SU-DHL-6 (cell line): ENCODE data around the gene DNAJC27.

Experiments used
- H2AFZ ChIP-seq: fragments of 200-600 bp; sonication (generic); 2 replicates; pipeline ENCODE4 v1.6.1; 2014; ENCODE audit warnings: low read depth, mild to moderate bottlenecking, moderate library complexity, mixed read lengths, antibody characterized with exemption, low read length; ENCODE audit not compliant: severe bottlenecking
- H3F3A ChIP-seq: fragments of 200-600 bp; shearing (Covaris generic); 2 replicates; pipeline ENCODE4 v1.6.0; 2016; ENCODE audit warnings: antibody characterized with exemption, mild to moderate bottlenecking; ENCODE audit not compliant: insufficient read depth
- H3K27ac ChIP-seq: fragments of 200-600 bp; sonication (generic); 2 replicates; pipeline ENCODE4 v1.5.1; 2016; ENCODE audit warnings: low read depth, mild to moderate bottlenecking, low read length, moderate library complexity, mixed read lengths
- H3K27me3 ChIP-seq: fragments of 200-600 bp; sonication (generic), shearing (Covaris generic); 2 replicates; pipeline ENCODE4 v1.6.0; 2014; ENCODE audit warnings: mild to moderate bottlenecking, low read length
- H3K36me3 ChIP-seq: fragments of 200-600 bp; sonication (generic); 2 replicates; pipeline ENCODE4 v1.6.1; 2014; ENCODE audit warnings: mild to moderate bottlenecking, low read length, mixed read lengths
- H3K4me2 ChIP-seq: fragments of 300-600, 200-600 bp; shearing (Covaris generic), sonication (generic); 2 replicates; pipeline ENCODE4 v1.6.0; 2014; ENCODE audit warnings: low read length, low read depth, mild to moderate bottlenecking; ENCODE audit not compliant: poor library complexity, severe bottlenecking
- H3K4me3 ChIP-seq: fragments of 200-600 bp; sonication (generic); 2 replicates; pipeline ENCODE4 v1.5.1; 2014; ENCODE audit warnings: antibody characterized with exemption, low read length, mild to moderate bottlenecking, mixed read lengths; ENCODE audit not compliant: insufficient read depth, poor library complexity, severe bottlenecking
- H3K79me2 ChIP-seq: fragments of 200-600 bp; sonication (generic); 2 replicates; pipeline ENCODE4 v1.6.1; 2014; ENCODE audit warnings: mild to moderate bottlenecking, low read length, moderate library complexity; ENCODE audit not compliant: insufficient read depth
- H3K9ac ChIP-seq: fragments of 200-600 bp; sonication (generic); 2 replicates; pipeline ENCODE4 v1.7.0; 2014; ENCODE audit warnings: mild to moderate bottlenecking, low read length
- H3K9me2 ChIP-seq: fragments of 200-600 bp; sonication (generic); replicated peaks from 2 replicates; pipeline ENCODE4 v1.6.1; 2014; ENCODE audit warnings: low read length; ENCODE audit not compliant: insufficient read depth
- H3K9me3 ChIP-seq: fragments of 200-600 bp; sonication (generic); 2 replicates; pipeline ENCODE4 v1.6.1; 2014; ENCODE audit warnings: low read length, mixed read lengths; ENCODE audit not compliant: insufficient read depth
- H4K20me1 ChIP-seq: fragments of 200-600 bp; sonication (generic); 2 replicates; pipeline ENCODE4 v1.6.1; 2014; ENCODE audit warnings: low read depth, mild to moderate bottlenecking, antibody characterized with exemption, low read length, moderate library complexity, mixed read lengths
- CTCF ChIP-seq: fragments of 200-600 bp; sonication (generic); IDR thresholded peaks from one replicate; pipeline ENCODE4 v1.5.1; 2017; ENCODE audit warnings: antibody characterized with exemption, mild to moderate bottlenecking, low read length, moderate library complexity; ENCODE audit not compliant: insufficient read depth, poor library complexity, severe bottlenecking
- EZH2phosphoT487 ChIP-seq: fragments of 200-600 bp; sonication (generic), shearing (Covaris generic); conservative IDR thresholded peaks from 2 replicates; pipeline ENCODE4 v1.6.1; 2018; ENCODE audit warnings: mild to moderate bottlenecking, antibody characterized with exemption, low read length, moderate library complexity, mixed read lengths

Gene DNAJC27

GRCh38 chr2:24912523-24912922, 59.2 kb downstream of the DNAJC27 start:
- Histone ChIP-seq H3K79me2 (peaks cover 93% of the 10 kb centered on the region), H3K27me3 (no peaks in the 10 kb centered on the region), H2AFZ (no peak overlapping the region), H3K4me2 (no peak overlapping the region), H3F3A (no peaks in the 10 kb centered on the region), H3K36me3 (peaks cover 4% of the 10 kb centered on the region; the same call in 1 of the 2 replicates), H3K27ac (no peak overlapping the region), H3K9me2 (no peaks in the 10 kb centered on the region), H3K4me3 (no peak overlapping the region), H3K9me3 (no peaks in the 10 kb centered on the region), H4K20me1 (no peaks in the 10 kb centered on the region), H3K9ac (no peak overlapping the region)
- TF ChIP-seq CTCF = no peak
- no peak for TF ChIP-seq EZH2phosphoT487

GRCh38 chr2:24910245-24910644, 61.5 kb downstream of the DNAJC27 start:
- H3K79me2 ChIP-seq = peaks cover 80% of the 10 kb centered on the region
- TF ChIP-seq EZH2phosphoT487 (no peak), CTCF (no peak)

GRCh38 chr2:24909555-24910177, 62.1 kb downstream of the DNAJC27 start:
- Histone ChIP-seq H3K9me3 (no peaks in the 10 kb centered on the region), H3K4me2 (no peak overlapping the region), H4K20me1 (no peaks in the 10 kb centered on the region), H3K79me2 (peaks cover 74% of the 10 kb centered on the region), H3K27me3 (no peaks in the 10 kb centered on the region), H2AFZ (no peak overlapping the region), H3K36me3 (peaks cover 4% of the 10 kb centered on the region; the same call in 1 of the 2 replicates), H3K4me3 (no peak overlapping the region), H3K9me2 (no peaks in the 10 kb centered on the region), H3F3A (no peaks in the 10 kb centered on the region), H3K27ac (no peak overlapping the region), H3K9ac (no peak overlapping the region)
- TF ChIP-seq CTCF (no peak), EZH2phosphoT487 (no peak)

More at GRCh38 chr2:24910245-24910644, 61.5 kb downstream of the DNAJC27 start:
- peaks cover 4% of the 10 kb centered on the region; the same call in 1 of the 2 replicates for H3K36me3 ChIP-seq
- no peaks in the 10 kb centered on the region for H3F3A ChIP-seq
- H3K4me3 ChIP-seq = no peak overlapping the region
- no peak overlapping the region for H3K27ac ChIP-seq
- H3K27me3 ChIP-seq = no peaks in the 10 kb centered on the region
- no peak overlapping the region for H3K4me2 ChIP-seq
- no peak overlapping the region for H3K9ac ChIP-seq
- no peak overlapping the region for H2AFZ ChIP-seq
- no peaks in the 10 kb centered on the region for H3K9me3 ChIP-seq
- no peaks in the 10 kb centered on the region for H3K9me2 ChIP-seq
- H4K20me1 ChIP-seq = no peaks in the 10 kb centered on the region
